GM23338 (cell line): Measurements from ENCODE around the gene EFCAB6. TPM values are rescaled to one million over a fixed set of nuclear protein-coding genes. Genes with fewer than 3 reads are reported as not detected.

ENCODE experiments used
- ATAC-seq: fragments of 200-7000 bp; cut with Tn5 transposase; 3 replicates; pipeline ENCODE4 v1.9.1; 2020
- DNase-seq: peaks from one replicate; pipeline ENCODE4 v3.0.0-alpha.2; 2015; ENCODE audit warnings: low spot score
- H2AFZ ChIP-seq: fragments of 200-600 bp; sonication (generic); 2 replicates; pipeline ENCODE4 v1.8.0; 2016; ENCODE audit warnings: antibody characterized with exemption, mild to moderate bottlenecking, moderate library complexity
- H3F3A ChIP-seq: fragments of 200-600 bp; sonication (generic); replicated peaks from 2 replicates; pipeline ENCODE4 v1.8.0; 2017; ENCODE audit warnings: antibody characterized with exemption, mixed run types, low read depth
- H3K27ac ChIP-seq: fragments of 200-600 bp; sonication (generic); 2 replicates; pipeline ENCODE4 v1.6.1; 2016; ENCODE audit warnings: low read depth
- H3K27me3 ChIP-seq: fragments of 200-600 bp; sonication (generic); 2 replicates; pipeline ENCODE4 v1.8.0; 2016; ENCODE audit warnings: mild to moderate bottlenecking, mixed run types, moderate library complexity; ENCODE audit not compliant: insufficient read depth
- H3K36me3 ChIP-seq: fragments of 200-600 bp; sonication (generic); 2 replicates; pipeline ENCODE4 v1.8.0; 2016; ENCODE audit warnings: mild to moderate bottlenecking; ENCODE audit not compliant: insufficient read depth
- H3K4me1 ChIP-seq: fragments of 200-600 bp; sonication (generic); 2 replicates; pipeline ENCODE4 v1.8.0; 2016; ENCODE audit warnings: mild to moderate bottlenecking, moderate library complexity; ENCODE audit not compliant: insufficient read depth
- H3K4me2 ChIP-seq: fragments of 200-600 bp; sonication (generic); 2 replicates; pipeline ENCODE4 v1.7.1; 2017; ENCODE audit warnings: mixed run types
- H3K4me3 ChIP-seq: fragments of 200-600 bp; sonication (generic); 2 replicates; pipeline ENCODE4 v1.6.1; 2016; ENCODE audit warnings: mixed run types
- H3K79me2 ChIP-seq: fragments of 200-600 bp; sonication (generic); replicated peaks from 2 replicates; pipeline ENCODE4 v1.8.0; 2017; ENCODE audit warnings: mild to moderate bottlenecking; ENCODE audit not compliant: insufficient read depth
- H3K9me2 ChIP-seq: fragments of 200-600 bp; sonication (generic); 2 replicates; pipeline ENCODE4 v1.8.0; 2017; ENCODE audit not compliant: insufficient read depth
- H4K20me1 ChIP-seq: fragments of 200-600 bp; sonication (generic); replicated peaks from 2 replicates; pipeline ENCODE4 v1.8.0; 2017; ENCODE audit warnings: mild to moderate bottlenecking; ENCODE audit not compliant: insufficient read depth
- H3K27ac Mint-ChIP-seq: 2 replicates; pipeline ENCODE4 v1.8.0; 2020; ENCODE audit warnings: inconsistent platforms, mild to moderate bottlenecking, moderate library complexity, mixed read lengths
- H3K27me3 Mint-ChIP-seq: 3 replicates; pipeline ENCODE4 v1.8.0; 2022; ENCODE audit warnings: low read depth, mild to moderate bottlenecking, moderate library complexity, mixed read lengths, inconsistent platforms; ENCODE audit not compliant: insufficient read depth, poor library complexity
- H3K36me3 Mint-ChIP-seq: 3 replicates; pipeline ENCODE4 v1.8.0; 2021; ENCODE audit warnings: low read depth, mild to moderate bottlenecking, inconsistent platforms, moderate library complexity, mixed read lengths
- H3K4me1 Mint-ChIP-seq: 3 replicates; pipeline ENCODE4 v1.8.0; 2020; ENCODE audit warnings: mild to moderate bottlenecking, inconsistent platforms, mixed read lengths
- H3K4me3 Mint-ChIP-seq: 3 replicates; pipeline ENCODE4 v1.8.0; 2021; ENCODE audit warnings: moderate library complexity, mild to moderate bottlenecking, inconsistent platforms, mixed read lengths
- H3K9me3 Mint-ChIP-seq: 3 replicates; pipeline ENCODE4 v1.8.0; 2020; ENCODE audit warnings: moderate library complexity, mild to moderate bottlenecking, inconsistent platforms, mixed read lengths
- CREB1 ChIP-seq: fragments of 250-450 bp; sonication (Bioruptor Pico); IDR thresholded peaks from 2 replicates; pipeline ENCODE4 v1.5.0; 2020; ENCODE audit warnings: low read depth, mild to moderate bottlenecking, moderate library complexity
- ETS1 ChIP-seq: IDR thresholded peaks from 2 replicates; pipeline ENCODE4 v1.6.1; 2016; ENCODE audit warnings: antibody characterized with exemption
- EZH2 ChIP-seq: fragments of 200-600 bp; sonication (generic); IDR thresholded peaks from one replicate; pipeline ENCODE4 v1.8.0; 2017; ENCODE audit warnings: antibody characterized with exemption, mild to moderate bottlenecking, low read depth; ENCODE audit not compliant: unreplicated experiment
- EZH2phosphoT487 ChIP-seq: fragments of 200-600 bp; sonication (generic); IDR thresholded peaks from one replicate; pipeline ENCODE4 v1.8.1; 2018; ENCODE audit warnings: antibody characterized with exemption; ENCODE audit not compliant: unreplicated experiment
- JUNB ChIP-seq: IDR thresholded peaks from one replicate; pipeline ENCODE4 v1.6.1; 2016; ENCODE audit warnings: antibody characterized with exemption; ENCODE audit not compliant: unreplicated experiment
- NANOG ChIP-seq: IDR thresholded peaks from 2 replicates; pipeline ENCODE4 v1.6.1; 2016; ENCODE audit warnings: antibody characterized with exemption, borderline replicate concordance
- POLR2AphosphoS5 ChIP-seq: IDR thresholded peaks from 2 replicates; pipeline ENCODE4 v1.6.1; 2016; ENCODE audit warnings: antibody characterized with exemption, low read depth
- REST ChIP-seq: IDR thresholded peaks from one replicate; pipeline ENCODE4 v1.6.1; 2018; ENCODE audit warnings: antibody characterized with exemption; ENCODE audit not compliant: unreplicated experiment
- ZNF114 ChIP-seq: fragments of 250-450 bp; sonication (Bioruptor Pico); IDR thresholded peaks from 2 replicates; pipeline ENCODE4 v1.5.0; 2020; ENCODE audit warnings: mild to moderate bottlenecking, moderate library complexity
- ZNF462 ChIP-seq: fragments of 250-450 bp; sonication (Bioruptor Pico); IDR thresholded peaks from 2 replicates; pipeline ENCODE4 v1.5.0; 2020; ENCODE audit warnings: mild to moderate bottlenecking, moderate library complexity
- polyA plus RNA-seq: library from polyadenylated mRNA; unstranded; fragments of >200 nt; fragmentation: Nextera tagmentation; extraction: Ambion mirVana; gene quantifications from 2 replicates; pipeline ENCODE4 v1.2.1, GENCODE V29; 2016
- total RNA-seq: library from RNA; depleted of rRNA; stranded (reverse); fragments of >200 nt; shearing (Covaris generic); gene quantifications from 2 replicates; pipeline ENCODE4 v1.2.3, GENCODE V29; 2014

EFCAB6 gene
- total and polyA plus RNA-seq, 2 experiments from 2014 or later, result 1.1 to 1.8 TPM

DNA sequence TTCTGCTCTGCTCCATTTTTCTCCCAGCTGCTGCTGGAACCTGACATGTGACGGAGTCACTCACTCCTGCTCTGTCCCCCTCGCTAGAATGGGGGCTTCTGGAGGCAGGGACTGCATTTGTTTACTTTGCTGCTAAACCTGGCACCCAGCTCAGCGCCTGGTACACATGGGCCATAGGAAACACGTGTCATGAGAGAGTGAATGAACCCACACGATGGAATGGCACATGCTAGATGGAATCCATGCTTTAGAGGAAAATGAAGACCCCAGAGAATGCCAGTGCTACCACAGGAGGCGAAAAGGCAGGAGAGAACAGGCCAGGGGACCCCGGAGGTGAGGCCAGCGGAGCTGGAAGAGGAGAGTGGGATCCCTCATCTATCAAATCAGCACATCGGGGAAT, 239.4 kb downstream of the EFCAB6 start (continued):
- TF ChIP-seq ZNF462 (CRISPR knock-in tag), result no peak
- no peak for TF ChIP-seq REST

- ATAC-seq, result no peak
- no peaks in the 10 kb centered on the region for H3K79me2 ChIP-seq
- H3K36me3 ChIP-seq, result no peaks in the 10 kb centered on the region
- no peaks in the 10 kb centered on the region for H3F3A ChIP-seq
- 0 out of 2 replicates have a peak overlapping the region, but pooled peaks have one; percentile 65 for H2AFZ ChIP-seq
- H3K4me2 ChIP-seq, result no peak overlapping the region
- DNase-seq, result no peak
- H4K20me1 ChIP-seq, result no peaks in the 10 kb centered on the region
- H3K27me3 Mint-ChIP-seq, result peaks cover 6% of the 10 kb centered on the region
- H3K4me1 Mint-ChIP-seq, result peaks cover 27% of the 10 kb centered on the region
- no peaks in the 10 kb centered on the region for H3K36me3 Mint-ChIP-seq
- H3K27ac ChIP-seq, result no peak overlapping the region
- H3K9me2 ChIP-seq, result no peaks in the 10 kb centered on the region
- no peak overlapping the region for H3K27ac Mint-ChIP-seq
- H3K4me3 ChIP-seq, result no peak overlapping the region
- H3K4me1 ChIP-seq, result peaks cover 7% of the 10 kb centered on the region; the same call in 1 of the 2 replicates
- no peak overlapping the region for H3K4me3 Mint-ChIP-seq
- no peaks in the 10 kb centered on the region for H3K27me3 ChIP-seq
- no peaks in the 10 kb centered on the region for H3K9me3 Mint-ChIP-seq
- TF ChIP-seq ETS1, result no peak
- no peak for TF ChIP-seq POLR2AphosphoS5
- TF ChIP-seq ZNF114, result no peak
- TF ChIP-seq EZH2, result no peak
- TF ChIP-seq EZH2phosphoT487, result no peak
- TF ChIP-seq JUNB, result no peak
- no peak for TF ChIP-seq NANOG
- TF ChIP-seq REST, result no peak
- no peak for TF ChIP-seq CREB1 (CRISPR knock-in tag)
These were observed 240.9 kb downstream of the EFCAB6 start for GRCh38 chr22:43571181-43571580.
